Measurements from ENCODE around the gene SH2D4B.

The SH2D4B gene

GRCh38 chr10:80588546-80588945, 50.8 kb downstream of the SH2D4B start:
- Histone ChIP-seq H3K27me3 (ENCODE audit: insufficient read depth, poor library complexity, severe bottlenecking) (no peaks in the 10 kb centered on the region), H3K27ac (ENCODE audit: poor library complexity, severe bottlenecking) (no peak overlapping the region), H3K9me3 (ENCODE audit: severe bottlenecking) (no peaks in the 10 kb centered on the region), H3K4me3 (ENCODE audit: severe bottlenecking) (no peak overlapping the region), H3K4me1 (ENCODE audit: insufficient read depth, poor library complexity, severe bottlenecking) (peaks cover 8% of the 10 kb centered on the region), H3K36me3 (ENCODE audit: low read depth) (no peaks in the 10 kb centered on the region)
- DNase-seq (ENCODE audit: low spot score) (no peak), ATAC-seq (ENCODE audit: low read depth) (no peak)
- TF ChIP-seq, protein P1, sequence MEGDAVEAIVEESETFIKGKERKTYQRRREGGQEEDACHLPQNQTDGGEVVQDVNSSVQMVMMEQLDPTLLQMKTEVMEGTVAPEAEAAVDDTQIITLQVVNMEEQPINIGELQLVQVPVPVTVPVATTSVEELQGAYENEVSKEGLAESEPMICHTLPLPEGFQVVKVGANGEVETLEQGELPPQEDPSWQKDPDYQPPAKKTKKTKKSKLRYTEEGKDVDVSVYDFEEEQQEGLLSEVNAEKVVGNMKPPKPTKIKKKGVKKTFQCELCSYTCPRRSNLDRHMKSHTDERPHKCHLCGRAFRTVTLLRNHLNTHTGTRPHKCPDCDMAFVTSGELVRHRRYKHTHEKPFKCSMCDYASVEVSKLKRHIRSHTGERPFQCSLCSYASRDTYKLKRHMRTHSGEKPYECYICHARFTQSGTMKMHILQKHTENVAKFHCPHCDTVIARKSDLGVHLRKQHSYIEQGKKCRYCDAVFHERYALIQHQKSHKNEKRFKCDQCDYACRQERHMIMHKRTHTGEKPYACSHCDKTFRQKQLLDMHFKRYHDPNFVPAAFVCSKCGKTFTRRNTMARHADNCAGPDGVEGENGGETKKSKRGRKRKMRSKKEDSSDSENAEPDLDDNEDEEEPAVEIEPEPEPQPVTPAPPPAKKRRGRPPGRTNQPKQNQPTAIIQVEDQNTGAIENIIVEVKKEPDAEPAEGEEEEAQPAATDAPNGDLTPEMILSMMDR (IDR thresholded peaks at IDR 0.05; ENCODE audit: poor library complexity, severe bottlenecking) = no peak

- TF ChIP-seq, protein P1 (IDR thresholded peaks at IDR 0.05; ENCODE audit: poor library complexity, severe bottlenecking) = no peak
- Histone ChIP-seq H3K9me3 (ENCODE audit: severe bottlenecking) (no peaks in the 10 kb centered on the region), H3K4me3 (ENCODE audit: severe bottlenecking) (no peak overlapping the region), H3K4me1 (ENCODE audit: insufficient read depth, poor library complexity, severe bottlenecking) (peaks cover 8% of the 10 kb centered on the region), H3K27ac (ENCODE audit: poor library complexity, severe bottlenecking) (no peak overlapping the region), H3K27me3 (ENCODE audit: insufficient read depth, poor library complexity, severe bottlenecking) (no peaks in the 10 kb centered on the region), H3K36me3 (ENCODE audit: low read depth) (no peaks in the 10 kb centered on the region)
- DNase-seq (ENCODE audit: low spot score) = no peak
- no peak for ATAC-seq (ENCODE audit: low read depth)
Observed at GRCh38 chr10:80589726-80590373, 52.1 kb downstream of the SH2D4B start.

DNA sequence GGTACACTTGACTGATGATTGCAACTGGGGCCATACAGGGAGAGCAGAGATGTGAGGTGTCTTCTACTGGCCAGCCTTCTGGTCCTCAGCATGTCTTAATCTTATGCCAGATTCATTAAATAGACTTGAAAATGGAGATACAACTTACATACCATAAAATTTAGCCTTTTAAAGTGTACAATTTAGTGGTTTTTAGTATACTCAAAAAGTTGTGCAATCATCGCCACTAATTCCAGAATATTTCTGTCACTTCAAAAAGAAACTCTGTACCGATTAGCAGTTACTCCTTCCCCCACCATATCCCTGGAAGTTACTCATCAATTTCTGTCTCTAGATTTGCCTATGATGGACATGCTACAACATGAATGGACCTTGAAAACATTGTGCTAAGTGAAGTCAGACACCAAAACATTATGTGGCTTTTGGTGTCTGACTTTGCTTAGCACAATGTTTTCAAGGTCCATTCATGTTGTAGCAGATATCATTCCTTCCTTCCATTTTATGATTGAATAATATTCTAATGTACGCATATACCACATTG, 53.0 kb downstream of the SH2D4B start:
- TF ChIP-seq, protein P1 (IDR thresholded peaks at IDR 0.05; ENCODE audit: poor library complexity, severe bottlenecking) = no peak

GRCh38 chr10:80596391-80597257, 58.9 kb downstream of the SH2D4B start:
- TF ChIP-seq, protein P1 (IDR thresholded peaks at IDR 0.05; ENCODE audit: poor library complexity, severe bottlenecking) = peak; percentile 82
- Histone ChIP-seq H3K27me3 (ENCODE audit: insufficient read depth, poor library complexity, severe bottlenecking) (no peaks in the 10 kb centered on the region), H3K4me1 (ENCODE audit: insufficient read depth, poor library complexity, severe bottlenecking) (no peaks in the 10 kb centered on the region), H3K36me3 (ENCODE audit: low read depth) (no peaks in the 10 kb centered on the region), H3K9me3 (ENCODE audit: severe bottlenecking) (no peaks in the 10 kb centered on the region), H3K27ac (ENCODE audit: poor library complexity, severe bottlenecking) (no peak overlapping the region), H3K4me3 (ENCODE audit: severe bottlenecking) (no peak overlapping the region)
- ATAC-seq (ENCODE audit: low read depth) = peak; percentile 41; the same call in 1 of the 3 replicates
- no peak for DNase-seq (ENCODE audit: low spot score)

More for the DNA sequence above, 53.0 kb downstream of the SH2D4B start:
- Histone ChIP-seq H3K9me3 (ENCODE audit: severe bottlenecking) (no peaks in the 10 kb centered on the region), H3K36me3 (ENCODE audit: low read depth) (no peaks in the 10 kb centered on the region), H3K27me3 (ENCODE audit: insufficient read depth, poor library complexity, severe bottlenecking) (no peaks in the 10 kb centered on the region), H3K27ac (ENCODE audit: poor library complexity, severe bottlenecking) (no peak overlapping the region), H3K4me1 (ENCODE audit: insufficient read depth, poor library complexity, severe bottlenecking) (peaks cover 8% of the 10 kb centered on the region), H3K4me3 (ENCODE audit: severe bottlenecking) (no peak overlapping the region)
- DNase-seq (ENCODE audit: low spot score) = no peak
- ATAC-seq (ENCODE audit: low read depth) = peak; percentile 80

Data from RWPE2 (cell line).